Inferior parietal cortex (tissue), 1 donor: ENCODE results near the gene POMP.
"Not testable (repeated sequence)": the region's sequence is repeated elsewhere in the genome, so short reads cannot be mapped to it uniquely, and the experiment has no call there.

Source experiments
- DNase-seq: peaks from one replicate; pipeline ENCODE4 v3.0.0-alpha.2; 2016; ENCODE audit errors: extremely low spot score

Gene POMP

DNA sequence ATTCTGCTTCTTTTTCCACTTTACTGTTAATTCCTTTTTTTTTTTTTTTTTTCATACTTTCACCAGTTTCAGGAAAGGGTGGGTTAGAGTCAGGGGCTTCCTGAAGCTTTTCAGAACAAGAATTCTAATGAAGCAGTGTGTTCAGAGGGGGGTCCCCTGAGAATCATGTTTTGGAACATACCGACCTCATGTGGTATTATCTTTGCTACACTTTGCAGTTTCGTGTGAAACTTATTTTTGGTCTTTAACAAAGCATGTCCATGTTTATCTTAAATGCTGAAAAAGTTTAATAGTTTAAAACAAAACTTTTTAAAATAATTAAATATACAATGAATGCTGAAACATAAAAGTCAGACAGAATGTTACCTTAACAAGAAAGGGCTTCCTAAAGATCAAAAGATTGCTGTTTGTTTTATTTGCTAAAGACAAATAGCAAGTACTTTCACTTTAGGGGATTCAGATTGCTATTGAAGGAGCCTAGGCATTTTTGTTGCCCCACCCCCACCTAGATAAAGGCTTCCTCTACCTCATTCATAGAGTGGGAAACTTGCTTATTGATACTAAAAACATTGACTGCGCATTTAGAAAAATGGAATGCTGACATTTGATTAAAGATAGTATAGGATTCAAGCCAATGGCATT is 21.1 kb upstream of the POMP start:
- DNase-seq = no peak

DNA sequence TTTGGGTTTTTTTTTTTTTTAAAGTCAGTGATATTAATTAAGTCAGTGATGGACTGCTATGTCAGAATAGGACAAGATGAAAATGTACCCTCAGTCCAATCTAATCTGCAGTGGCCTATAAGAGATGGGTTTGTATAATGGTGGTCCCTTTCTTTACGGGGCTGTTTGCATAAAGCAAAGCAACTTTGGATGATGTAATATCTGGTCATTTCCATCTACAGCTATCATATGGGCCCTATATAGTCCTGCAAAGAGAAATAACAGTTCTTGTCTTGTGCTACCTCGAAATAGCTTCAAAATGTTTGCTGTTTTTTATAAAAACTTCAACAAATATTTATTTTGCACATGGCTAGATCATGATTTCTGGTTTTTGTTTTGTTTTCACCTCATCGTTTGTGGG is 20.2 kb upstream of the POMP start:
- no peak for DNase-seq

DNA sequence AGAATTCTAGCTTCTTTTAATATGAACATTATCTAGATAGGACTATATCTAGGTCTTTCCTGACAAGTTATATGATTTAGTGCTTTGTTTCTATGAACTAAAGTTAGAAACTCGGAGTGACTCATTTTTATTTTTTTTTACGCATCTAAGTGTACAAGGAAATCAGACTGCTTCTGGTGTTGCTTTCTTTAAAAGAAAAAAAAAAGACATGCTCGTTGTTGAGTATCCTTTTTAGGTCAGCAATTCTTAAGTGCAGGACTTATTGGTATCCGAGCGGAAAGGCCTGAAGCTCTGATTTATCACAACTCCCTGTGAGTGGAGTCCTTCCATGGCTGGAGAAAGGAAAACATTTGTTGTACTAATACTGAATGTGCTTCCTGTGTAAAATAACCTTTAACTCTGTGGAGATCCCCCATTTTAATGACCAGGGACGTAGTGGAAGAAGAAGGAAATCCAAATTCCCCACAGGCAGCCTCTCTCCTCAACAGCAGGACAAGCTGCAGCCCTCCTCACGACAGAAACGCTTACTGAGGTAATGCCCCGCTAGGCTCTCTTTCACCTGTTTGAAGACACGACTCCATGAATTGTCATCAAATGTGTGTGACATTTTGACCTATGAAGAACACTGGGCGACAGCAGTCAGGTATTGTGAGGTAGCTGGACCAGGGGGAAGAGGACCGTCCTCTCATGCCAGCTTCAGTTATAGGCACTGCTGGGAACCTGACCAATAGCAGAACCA is 17.9 kb upstream of the POMP start:
- no peak for DNase-seq

DNA sequence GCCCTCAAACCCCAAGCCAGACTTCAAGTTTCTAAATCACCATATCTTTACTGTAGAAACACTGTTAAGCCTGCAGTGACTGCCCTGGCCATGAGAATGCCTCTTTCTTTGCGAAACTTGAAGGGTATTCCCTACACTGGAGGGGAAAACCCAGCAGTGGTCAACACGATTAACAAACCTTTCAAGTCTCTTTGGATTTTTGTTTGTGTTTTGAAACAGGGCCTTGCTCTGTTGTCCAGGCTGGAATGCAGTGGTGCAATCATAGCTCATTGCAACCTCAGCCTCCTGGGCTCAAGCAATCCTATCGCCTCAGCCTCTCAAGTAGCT is 17.4 kb upstream of the POMP start:
- DNase-seq = no peak

DNA sequence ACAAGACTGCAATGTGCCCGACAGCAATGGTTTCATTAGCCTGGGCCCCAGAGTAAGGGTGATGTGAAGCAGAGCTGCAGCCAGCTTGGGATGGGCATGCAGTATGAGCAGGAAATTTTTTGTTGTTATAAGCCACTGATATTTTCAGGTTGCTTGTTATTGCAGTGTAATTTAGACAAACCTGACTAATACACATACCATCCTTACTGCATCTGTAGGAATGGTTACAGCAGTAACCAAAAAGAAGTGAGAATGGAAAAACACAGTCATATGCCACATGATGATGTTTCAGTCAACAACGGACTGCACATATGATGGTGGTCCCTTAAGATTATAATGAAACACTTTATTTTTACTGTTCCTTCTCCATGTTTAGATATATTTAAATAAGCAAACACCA is 8.6 kb upstream of the POMP start:
- no peak for DNase-seq

DNA sequence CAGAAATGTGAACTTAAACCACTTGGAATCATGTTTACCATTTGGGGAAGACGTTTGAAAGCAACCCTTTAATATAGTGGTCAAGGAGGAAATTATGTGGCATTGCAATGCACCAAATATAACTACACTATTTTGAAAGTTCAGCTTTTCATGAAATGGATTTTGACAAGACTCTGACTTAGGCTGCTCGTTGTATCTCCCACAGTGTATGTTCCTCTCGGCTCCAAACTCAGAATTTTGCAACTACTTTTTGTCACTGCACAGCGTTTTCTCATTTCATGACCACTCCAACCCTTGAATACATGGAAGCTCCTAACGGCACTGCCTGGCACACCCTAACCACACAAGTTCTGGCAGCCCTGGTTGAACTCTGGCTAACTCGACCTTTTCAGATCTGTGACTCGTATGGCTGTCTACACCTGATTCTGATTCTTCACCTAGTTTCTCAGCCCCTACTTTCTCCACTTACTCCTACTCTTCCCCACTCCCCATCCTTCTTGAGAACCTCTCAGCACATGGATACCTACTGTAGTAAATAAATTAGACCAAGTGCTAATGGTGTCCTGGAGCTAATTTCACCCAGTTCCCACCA is 7.0 kb upstream of the POMP start:
- no peak for DNase-seq

DNA sequence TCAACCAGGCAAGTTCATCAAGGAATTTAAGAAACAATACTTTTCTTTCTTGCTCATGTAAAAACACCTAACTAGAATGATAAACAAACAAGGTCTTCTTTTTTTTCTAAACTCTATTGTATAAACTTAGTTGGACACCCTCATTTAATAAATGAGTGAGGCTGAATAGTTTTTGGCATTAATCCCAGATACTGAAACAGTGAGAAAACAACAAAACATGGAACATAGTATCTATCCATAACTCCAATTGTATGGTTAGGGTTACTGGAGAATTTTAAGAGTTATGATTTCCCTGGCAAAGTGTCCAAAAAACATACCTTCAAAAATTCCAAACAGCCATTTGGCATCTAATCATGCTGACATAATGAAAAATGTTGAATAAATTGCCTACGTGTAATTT is 5.8 kb upstream of the POMP start:
- no peak for DNase-seq

DNA sequence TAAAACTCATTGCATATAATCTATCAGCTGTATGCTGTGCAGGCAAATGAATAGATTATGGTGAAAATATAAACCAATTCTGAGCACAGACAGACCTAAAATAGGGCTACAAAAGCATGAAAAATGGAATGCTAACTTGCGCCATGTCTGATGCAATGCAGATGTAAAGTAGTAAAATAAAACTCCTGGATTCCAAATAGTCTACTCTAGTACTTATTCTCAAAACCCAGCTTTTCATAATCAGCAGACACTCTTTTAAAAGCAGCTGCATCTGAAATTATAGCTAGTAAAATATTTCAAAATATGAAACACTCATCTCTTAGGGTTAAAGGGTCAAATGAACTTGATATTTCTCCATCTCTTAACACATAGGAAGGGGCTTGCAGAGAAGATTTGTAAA is 4.7 kb upstream of the POMP start:
- DNase-seq = no peak

DNA sequence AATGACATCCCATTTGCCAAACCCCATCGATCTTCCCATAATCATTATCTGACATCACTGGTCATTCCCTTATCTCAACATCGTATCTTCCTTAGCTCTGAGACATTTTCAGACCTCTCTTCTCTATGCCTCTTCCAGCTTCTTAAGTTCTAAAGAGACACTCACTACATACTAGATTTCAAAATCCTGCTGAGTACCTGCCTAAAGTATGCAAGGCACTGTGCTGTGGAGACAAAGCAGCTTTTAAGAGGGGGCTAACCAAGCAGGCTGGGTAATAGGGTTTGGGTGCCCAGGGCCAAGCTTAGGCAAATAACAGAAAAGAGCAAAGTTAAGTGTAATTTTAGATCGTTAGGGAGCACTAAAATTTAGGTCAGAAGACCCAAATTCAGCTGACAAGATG is 3.4 kb upstream of the POMP start:
- no peak for DNase-seq

DNA sequence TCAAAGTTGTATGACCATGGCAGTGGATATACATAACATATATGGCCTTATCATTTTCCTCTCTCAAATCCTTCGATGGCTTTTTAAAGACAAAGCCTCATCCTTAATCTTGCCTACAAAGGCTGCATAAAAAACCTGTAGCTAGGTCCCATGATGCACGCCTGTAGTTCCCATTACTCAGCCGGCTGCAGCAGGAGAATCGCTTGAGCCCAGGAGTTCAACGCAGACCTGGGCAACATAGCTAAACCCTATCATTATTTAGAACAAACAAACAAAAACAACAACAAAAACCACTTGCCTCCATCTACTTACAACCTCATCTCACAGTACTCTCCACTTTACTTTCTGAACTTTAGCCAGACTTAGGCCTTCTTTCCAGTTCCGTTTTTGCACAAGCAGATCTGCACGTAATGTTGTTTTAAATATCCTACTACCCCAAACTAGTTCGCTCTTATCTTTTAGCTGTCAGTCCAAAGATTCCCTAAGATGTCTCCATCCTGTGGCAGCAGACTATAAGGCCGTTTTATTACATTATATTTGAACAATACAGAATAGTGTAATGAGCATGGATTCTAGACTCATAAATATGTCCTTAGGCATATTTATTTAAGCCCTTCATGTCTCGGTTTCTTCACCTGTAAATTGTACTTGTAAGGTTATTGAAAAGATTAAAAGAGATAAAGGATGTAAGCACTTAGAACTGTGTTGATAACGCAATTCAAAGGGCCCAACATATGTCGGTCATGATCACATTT is 969 bp upstream of the POMP start:
- DNase-seq = no peak

DNA sequence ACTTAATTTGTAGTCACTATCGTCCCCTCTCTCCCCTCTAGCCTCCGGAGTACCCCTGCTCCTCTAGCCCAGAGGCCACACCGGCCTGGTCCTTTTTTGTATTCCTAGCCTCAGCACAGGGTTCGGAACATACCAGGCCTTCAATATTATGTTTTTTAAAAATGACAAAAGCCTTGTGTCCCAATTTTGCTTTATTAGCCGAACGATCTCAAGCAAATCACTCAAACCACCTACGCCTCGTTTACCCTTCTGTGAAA is 463 bp upstream of the POMP start:
- no peak for DNase-seq

DNA sequence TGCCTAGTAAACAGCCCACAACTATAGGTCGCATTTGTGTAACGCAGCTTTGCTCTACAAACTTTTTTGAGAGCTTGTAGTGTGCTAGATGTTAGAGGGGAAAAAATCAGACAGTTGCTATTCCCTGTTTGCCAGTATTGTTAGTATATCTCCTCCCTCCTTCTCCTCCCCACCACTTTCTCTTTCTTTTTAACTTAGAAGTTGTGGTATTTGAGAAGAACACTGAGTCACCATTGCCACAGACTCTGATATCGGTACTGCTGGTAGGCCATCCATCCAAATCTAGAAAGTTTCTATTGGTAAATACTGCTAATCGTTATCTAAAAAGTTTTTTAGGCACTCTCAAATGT is 666 bp downstream of the POMP start:
- no peak for DNase-seq

DNA sequence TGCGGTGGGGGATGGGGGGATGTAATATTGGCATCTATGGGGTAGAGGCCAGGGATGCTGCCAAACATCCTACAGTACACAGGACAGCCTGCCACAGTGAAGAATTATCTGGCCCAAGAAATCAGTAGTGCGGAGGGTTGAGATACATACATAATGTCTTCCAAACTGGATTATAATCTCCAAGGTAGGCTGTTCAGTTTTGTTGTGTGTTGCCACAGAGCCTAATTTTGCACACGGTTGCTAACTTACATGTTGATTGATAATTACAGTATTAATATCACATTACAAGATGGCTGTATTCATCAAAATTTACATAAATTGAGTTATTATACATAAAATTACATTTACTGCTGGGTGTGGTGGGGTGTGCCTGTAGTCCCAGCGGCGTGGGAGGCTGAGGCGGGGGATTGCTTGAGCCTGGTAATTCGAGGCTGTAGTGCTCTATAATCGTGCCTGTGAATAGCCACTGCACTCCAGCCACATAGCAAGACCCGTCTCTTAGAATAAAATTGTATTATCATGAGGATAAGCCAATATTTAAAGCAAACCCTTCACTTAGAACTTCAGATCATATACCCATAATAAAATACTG is 8.1 kb downstream of the POMP start:
- DNase-seq = no peak

DNA sequence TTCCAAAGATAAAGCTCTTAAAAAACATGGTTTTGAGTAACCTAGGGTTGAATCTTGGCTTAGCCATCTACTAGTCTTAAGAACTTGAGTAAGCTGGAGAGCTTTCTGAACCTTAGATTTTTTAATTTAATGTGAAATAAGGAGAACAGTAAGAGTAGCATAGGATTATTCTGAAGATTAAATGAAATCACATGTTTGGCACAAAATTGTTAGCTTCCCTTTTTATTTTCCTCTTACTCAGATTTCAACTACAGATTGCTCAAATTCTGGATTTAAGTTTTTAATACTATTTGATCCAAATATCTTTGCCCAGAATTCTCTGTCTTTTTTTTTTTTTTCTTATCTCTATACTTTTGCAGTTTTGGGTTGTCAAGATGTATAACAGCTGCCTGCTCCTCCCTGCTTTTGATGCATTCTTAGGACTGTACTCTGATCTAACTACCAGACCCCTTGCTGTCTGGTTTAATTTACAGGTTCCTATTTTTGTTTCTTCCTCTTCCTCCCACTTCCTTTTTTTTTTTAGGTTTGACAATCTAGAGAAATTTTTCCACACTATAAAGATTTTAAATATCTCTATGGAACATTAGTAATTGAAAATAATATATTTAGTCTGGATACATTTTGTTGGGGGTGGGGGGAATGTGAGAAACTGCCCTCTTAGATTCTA is 12.3 kb downstream of the POMP start:
- no peak for DNase-seq

DNA sequence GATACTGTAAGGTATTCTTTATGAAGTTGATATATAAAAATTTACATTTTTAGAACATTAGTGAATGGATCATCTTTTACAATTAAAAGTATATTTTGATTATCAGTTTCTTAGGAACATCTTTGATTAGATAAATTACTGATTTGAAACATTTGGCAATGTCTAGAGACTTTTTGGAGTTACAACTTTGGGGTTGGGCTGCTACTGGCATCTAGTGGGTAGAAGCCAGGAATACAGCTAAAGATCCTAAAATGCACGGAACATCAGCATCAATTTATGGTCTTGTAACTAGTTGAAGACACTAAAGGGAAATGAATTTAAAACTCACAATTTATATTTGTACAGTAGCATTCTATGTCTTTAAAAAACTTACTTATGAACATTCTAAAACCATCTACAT is 19.9 kb downstream of the POMP start:
- DNase-seq = no peak

DNA sequence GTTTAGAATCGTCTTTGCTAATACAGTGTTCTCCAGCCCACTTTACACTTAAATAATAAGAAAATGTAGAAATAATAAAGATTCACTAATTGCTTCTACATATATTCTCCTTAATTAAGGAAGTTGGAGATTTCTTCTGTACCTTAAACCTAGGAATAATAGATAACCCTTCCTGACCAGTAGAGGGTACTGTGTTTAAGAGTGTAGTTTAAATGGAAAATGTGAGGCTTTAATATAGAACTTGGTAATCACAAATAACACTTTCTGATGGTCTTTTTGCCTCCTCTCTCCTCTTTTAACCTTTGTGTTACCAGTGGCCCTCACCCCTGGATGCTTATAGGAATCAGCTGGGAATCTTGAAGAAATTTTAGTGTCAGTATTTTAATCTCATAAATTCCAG is 20.7 kb downstream of the POMP start:
- DNase-seq = no peak

DNA sequence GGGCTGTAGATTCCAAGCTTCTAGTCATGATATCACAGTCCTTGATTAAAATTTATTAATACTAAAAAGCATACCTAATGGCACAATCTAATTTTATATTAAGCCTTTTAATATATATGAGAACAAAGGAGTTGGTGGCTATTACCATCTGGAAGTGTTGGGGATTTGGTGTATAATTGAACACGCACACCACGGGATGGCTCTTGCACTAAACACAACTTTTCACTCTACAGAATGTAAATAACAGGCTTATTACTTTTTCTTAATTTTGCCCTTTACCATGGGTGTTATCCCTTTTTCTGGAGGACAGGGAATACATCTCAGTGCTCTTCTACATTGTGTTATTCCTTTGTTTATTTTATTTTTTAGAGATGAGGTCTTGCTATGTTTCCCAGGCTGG is 21.6 kb downstream of the POMP start:
- DNase-seq = no peak

DNA sequence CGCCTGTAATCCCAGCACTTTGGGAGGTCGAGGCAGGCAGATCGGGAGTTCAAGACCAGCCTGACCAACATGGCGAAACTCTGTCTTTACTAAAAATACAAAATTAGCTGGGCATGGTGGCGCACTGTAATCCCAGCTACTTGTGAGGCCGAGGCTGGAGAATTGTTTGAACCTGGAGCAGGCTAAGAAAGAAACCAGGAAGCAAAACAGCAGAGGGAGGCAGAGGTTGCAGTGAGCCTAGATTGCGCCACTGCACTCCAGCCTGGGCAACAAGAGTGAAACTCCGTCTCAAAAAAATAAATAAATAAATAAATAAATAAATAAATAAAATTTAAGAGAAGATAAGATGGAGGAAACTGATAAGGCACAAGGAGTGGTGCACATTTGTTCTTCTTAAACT is 24.2 kb downstream of the POMP start:
- not testable (repeated sequence) for DNase-seq

DNA sequence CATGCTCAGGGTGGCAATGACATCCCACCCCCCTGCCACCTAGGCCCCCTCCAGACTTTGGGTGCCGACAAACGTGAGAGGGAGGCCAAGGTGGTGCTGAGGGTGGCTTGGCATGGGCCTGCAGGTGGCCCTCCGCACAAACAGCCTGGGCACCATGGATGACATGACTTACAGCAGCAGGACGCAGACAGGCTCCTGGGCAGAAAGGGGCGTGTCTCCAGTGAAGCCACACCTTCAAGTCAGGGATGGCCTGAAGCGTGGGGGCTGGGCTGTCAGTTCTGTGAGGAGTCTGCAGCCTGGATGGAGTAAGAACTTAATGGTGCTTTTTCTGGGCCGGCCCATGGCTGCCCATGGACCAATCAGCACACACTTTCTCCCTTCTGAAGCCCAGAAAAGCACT is 25.3 kb downstream of the POMP start:
- no peak for DNase-seq

DNA sequence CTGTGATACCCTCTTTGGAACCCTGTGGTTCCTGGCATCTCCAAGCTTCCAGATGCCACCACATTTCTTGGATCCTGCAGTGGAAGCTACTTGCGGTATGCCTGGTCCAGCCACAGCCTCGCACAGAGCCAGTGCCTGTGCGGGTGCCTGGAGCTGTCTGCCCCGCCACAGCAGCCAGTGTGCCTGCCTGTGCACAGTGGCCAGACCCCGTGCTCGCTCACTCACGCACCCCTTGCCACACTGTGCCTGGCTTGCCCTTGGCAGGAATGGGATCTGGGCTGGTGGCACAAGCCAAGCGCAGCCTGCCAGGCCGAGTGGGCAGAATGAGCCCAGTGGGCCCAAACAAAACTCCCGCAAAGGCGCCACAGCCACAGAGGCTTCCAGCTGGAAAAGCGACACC is 26.2 kb downstream of the POMP start:
- no peak for DNase-seq

DNA sequence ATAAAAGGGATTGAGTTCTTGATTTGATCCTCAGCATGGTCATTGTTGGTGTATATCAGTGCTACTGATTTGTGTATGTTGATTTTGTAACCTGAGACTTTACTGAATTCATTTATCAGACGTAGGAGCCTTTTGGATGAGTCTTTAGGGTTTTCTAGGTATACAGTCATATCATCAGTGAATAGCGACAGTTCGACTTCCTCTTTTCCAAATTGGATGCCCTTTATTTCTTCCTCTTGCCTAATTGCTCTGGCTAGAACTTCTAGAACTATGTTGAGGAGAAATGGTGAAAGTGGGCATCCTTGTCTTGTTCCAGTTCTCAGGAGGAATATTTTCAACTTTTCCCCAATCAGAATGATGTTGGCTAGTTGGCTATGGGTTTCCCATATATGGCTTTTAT is 27.0 kb downstream of the POMP start:
- no peak for DNase-seq
